HPDE6-E6E7 (cell line): ENCODE measurements around the gene BHLHE41.

Experiments
- DNase-seq: peaks from one replicate; pipeline ENCODE4 v3.0.0; 2011; ENCODE audit warnings: missing footprints; ENCODE audit errors: extremely low spot score

The BHLHE41 gene

GRCh38 chr12:26077915-26078702, 46.7 kb downstream of the BHLHE41 start:
- DNase-seq, result no peak
